SU-DHL-6 (cell line): ENCODE measurements around the gene FUT6.

Source experiments
- H2AFZ ChIP-seq: fragments of 200-600 bp; sonication (generic); 2 replicates; pipeline ENCODE4 v1.6.1; 2014; ENCODE audit warnings: low read depth, mild to moderate bottlenecking, moderate library complexity, mixed read lengths, antibody characterized with exemption, low read length; ENCODE audit not compliant: severe bottlenecking
- H3F3A ChIP-seq: fragments of 200-600 bp; shearing (Covaris generic); 2 replicates; pipeline ENCODE4 v1.6.0; 2016; ENCODE audit warnings: antibody characterized with exemption, mild to moderate bottlenecking; ENCODE audit not compliant: insufficient read depth
- H3K27ac ChIP-seq: fragments of 200-600 bp; sonication (generic); 2 replicates; pipeline ENCODE4 v1.5.1; 2016; ENCODE audit warnings: low read depth, mild to moderate bottlenecking, low read length, moderate library complexity, mixed read lengths
- H3K27me3 ChIP-seq: fragments of 200-600 bp; sonication (generic), shearing (Covaris generic); 2 replicates; pipeline ENCODE4 v1.6.0; 2014; ENCODE audit warnings: mild to moderate bottlenecking, low read length
- H3K36me3 ChIP-seq: fragments of 200-600 bp; sonication (generic); 2 replicates; pipeline ENCODE4 v1.6.1; 2014; ENCODE audit warnings: mild to moderate bottlenecking, low read length, mixed read lengths
- H3K4me2 ChIP-seq: fragments of 300-600, 200-600 bp; shearing (Covaris generic), sonication (generic); 2 replicates; pipeline ENCODE4 v1.6.0; 2014; ENCODE audit warnings: low read length, low read depth, mild to moderate bottlenecking; ENCODE audit not compliant: poor library complexity, severe bottlenecking
- H3K4me3 ChIP-seq: fragments of 200-600 bp; sonication (generic); 2 replicates; pipeline ENCODE4 v1.5.1; 2014; ENCODE audit warnings: antibody characterized with exemption, low read length, mild to moderate bottlenecking, mixed read lengths; ENCODE audit not compliant: insufficient read depth, poor library complexity, severe bottlenecking
- H3K79me2 ChIP-seq: fragments of 200-600 bp; sonication (generic); 2 replicates; pipeline ENCODE4 v1.6.1; 2014; ENCODE audit warnings: mild to moderate bottlenecking, low read length, moderate library complexity; ENCODE audit not compliant: insufficient read depth
- H3K9ac ChIP-seq: fragments of 200-600 bp; sonication (generic); 2 replicates; pipeline ENCODE4 v1.7.0; 2014; ENCODE audit warnings: mild to moderate bottlenecking, low read length
- H3K9me2 ChIP-seq: fragments of 200-600 bp; sonication (generic); replicated peaks from 2 replicates; pipeline ENCODE4 v1.6.1; 2014; ENCODE audit warnings: low read length; ENCODE audit not compliant: insufficient read depth
- H3K9me3 ChIP-seq: fragments of 200-600 bp; sonication (generic); 2 replicates; pipeline ENCODE4 v1.6.1; 2014; ENCODE audit warnings: low read length, mixed read lengths; ENCODE audit not compliant: insufficient read depth
- H4K20me1 ChIP-seq: fragments of 200-600 bp; sonication (generic); 2 replicates; pipeline ENCODE4 v1.6.1; 2014; ENCODE audit warnings: low read depth, mild to moderate bottlenecking, antibody characterized with exemption, low read length, moderate library complexity, mixed read lengths
- EZH2phosphoT487 ChIP-seq: fragments of 200-600 bp; sonication (generic), shearing (Covaris generic); conservative IDR thresholded peaks from 2 replicates; pipeline ENCODE4 v1.6.1; 2018; ENCODE audit warnings: mild to moderate bottlenecking, antibody characterized with exemption, low read length, moderate library complexity, mixed read lengths
- TF ChIP-seq, protein P1 (sequence below): fragments of 200-600 bp; sonication (generic); IDR thresholded peaks from one replicate; pipeline ENCODE4 v1.5.1; 2017; ENCODE audit warnings: antibody characterized with exemption, mild to moderate bottlenecking, low read length, moderate library complexity; ENCODE audit not compliant: insufficient read depth, poor library complexity, severe bottlenecking

FUT6 gene

DNA sequence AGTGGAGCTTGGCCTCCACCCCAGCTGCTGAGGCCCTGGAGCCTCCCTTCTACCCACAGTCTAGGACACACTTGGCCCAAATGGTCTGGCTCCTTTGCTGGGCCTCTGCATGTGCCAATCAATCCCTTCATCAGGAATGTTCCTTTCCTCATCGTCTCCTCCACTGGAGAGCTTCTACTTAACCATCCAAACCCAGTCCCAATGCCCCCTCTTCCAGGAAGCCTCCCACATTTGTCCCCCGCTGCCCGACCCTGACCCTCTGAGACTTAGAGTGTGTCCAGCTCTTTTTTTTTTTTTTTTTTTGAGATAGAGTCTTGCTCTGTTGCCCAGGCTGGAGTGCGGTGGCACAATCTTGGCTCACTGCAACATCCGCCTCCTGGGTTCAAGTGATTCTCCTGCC, 51.1 kb downstream of the FUT6 start:
- no peaks in the 10 kb centered on the region for H4K20me1 ChIP-seq
- no peaks in the 10 kb centered on the region for H3K36me3 ChIP-seq
- H3K9ac ChIP-seq, result no peak overlapping the region
- no peak overlapping the region for H3K4me3 ChIP-seq
- no peak overlapping the region for H2AFZ ChIP-seq
- no peak overlapping the region for H3K4me2 ChIP-seq
- no peaks in the 10 kb centered on the region for H3K27me3 ChIP-seq
- H3K9me2 ChIP-seq, result no peaks in the 10 kb centered on the region
- H3F3A ChIP-seq, result no peaks in the 10 kb centered on the region
- TF ChIP-seq, protein P1, sequence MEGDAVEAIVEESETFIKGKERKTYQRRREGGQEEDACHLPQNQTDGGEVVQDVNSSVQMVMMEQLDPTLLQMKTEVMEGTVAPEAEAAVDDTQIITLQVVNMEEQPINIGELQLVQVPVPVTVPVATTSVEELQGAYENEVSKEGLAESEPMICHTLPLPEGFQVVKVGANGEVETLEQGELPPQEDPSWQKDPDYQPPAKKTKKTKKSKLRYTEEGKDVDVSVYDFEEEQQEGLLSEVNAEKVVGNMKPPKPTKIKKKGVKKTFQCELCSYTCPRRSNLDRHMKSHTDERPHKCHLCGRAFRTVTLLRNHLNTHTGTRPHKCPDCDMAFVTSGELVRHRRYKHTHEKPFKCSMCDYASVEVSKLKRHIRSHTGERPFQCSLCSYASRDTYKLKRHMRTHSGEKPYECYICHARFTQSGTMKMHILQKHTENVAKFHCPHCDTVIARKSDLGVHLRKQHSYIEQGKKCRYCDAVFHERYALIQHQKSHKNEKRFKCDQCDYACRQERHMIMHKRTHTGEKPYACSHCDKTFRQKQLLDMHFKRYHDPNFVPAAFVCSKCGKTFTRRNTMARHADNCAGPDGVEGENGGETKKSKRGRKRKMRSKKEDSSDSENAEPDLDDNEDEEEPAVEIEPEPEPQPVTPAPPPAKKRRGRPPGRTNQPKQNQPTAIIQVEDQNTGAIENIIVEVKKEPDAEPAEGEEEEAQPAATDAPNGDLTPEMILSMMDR, result no peak
- no peak for TF ChIP-seq EZH2phosphoT487
- H3K27ac ChIP-seq, result no peak overlapping the region
- H3K9me3 ChIP-seq, result no peaks in the 10 kb centered on the region
- peaks cover 3% of the 10 kb centered on the region; the same call in 1 of the 2 replicates for H3K79me2 ChIP-seq

- no peak overlapping the region for H3K9ac ChIP-seq
- H3K4me2 ChIP-seq, result no peak overlapping the region
- no peak overlapping the region for H3K4me3 ChIP-seq
- H3K79me2 ChIP-seq, result peaks cover 3% of the 10 kb centered on the region; the same call in 1 of the 2 replicates
- H4K20me1 ChIP-seq, result no peaks in the 10 kb centered on the region
- H3K27ac ChIP-seq, result no peak overlapping the region
- H3K9me3 ChIP-seq, result no peaks in the 10 kb centered on the region
- no peaks in the 10 kb centered on the region for H3K36me3 ChIP-seq
- H2AFZ ChIP-seq, result no peak overlapping the region
- H3K9me2 ChIP-seq, result no peaks in the 10 kb centered on the region
- H3K27me3 ChIP-seq, result no peaks in the 10 kb centered on the region
- H3F3A ChIP-seq, result no peaks in the 10 kb centered on the region
- TF ChIP-seq EZH2phosphoT487, result no peak
- TF ChIP-seq, protein P1, result no peak
Observed at GRCh38 chr19:5787409-5788182, 51.9 kb downstream of the FUT6 start.

GRCh38 chr19:5786593-5787408, 52.7 kb downstream of the FUT6 start:
- Histone ChIP-seq H3K4me3 (no peak overlapping the region), H2AFZ (no peak overlapping the region), H3K79me2 (peaks cover 3% of the 10 kb centered on the region; the same call in 1 of the 2 replicates), H4K20me1 (no peaks in the 10 kb centered on the region), H3F3A (no peaks in the 10 kb centered on the region), H3K27me3 (no peaks in the 10 kb centered on the region), H3K36me3 (no peaks in the 10 kb centered on the region), H3K9me3 (no peaks in the 10 kb centered on the region), H3K9ac (no peak overlapping the region), H3K9me2 (no peaks in the 10 kb centered on the region), H3K4me2 (no peak overlapping the region), H3K27ac (no peak overlapping the region)
- no peak for TF ChIP-seq EZH2phosphoT487
- TF ChIP-seq, protein P1, result no peak
